ENCODE measurements around the gene SCUBE3. TPM values are rescaled to one million over a fixed set of nuclear protein-coding genes. Genes with fewer than 3 reads are reported as not detected.

The SCUBE3 gene
- total RNA-seq, 1 experiment from 2014 or later = 0.02 TPM

DNA sequence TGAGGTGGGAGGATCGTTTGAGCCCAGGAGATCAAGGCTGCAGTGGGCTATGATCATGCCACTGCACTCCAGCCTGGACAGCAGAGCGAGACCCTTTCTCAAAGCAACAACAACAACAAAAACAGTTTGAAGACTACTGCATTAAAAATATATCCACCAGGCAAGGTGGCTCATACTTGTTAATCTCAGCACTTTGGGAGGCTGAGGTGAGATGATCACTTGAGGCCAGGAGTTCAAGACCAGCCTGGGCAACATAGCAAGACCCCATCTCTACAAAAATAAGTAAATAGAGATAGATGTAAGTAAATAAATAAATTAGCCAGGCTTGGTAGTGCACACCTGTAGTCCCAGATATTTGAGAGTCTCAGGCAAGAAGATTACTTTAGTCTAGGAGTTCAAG lies 58.2 kb downstream of the SCUBE3 start:
- no peak for DNase-seq (ENCODE audit: low spot score)

DNA sequence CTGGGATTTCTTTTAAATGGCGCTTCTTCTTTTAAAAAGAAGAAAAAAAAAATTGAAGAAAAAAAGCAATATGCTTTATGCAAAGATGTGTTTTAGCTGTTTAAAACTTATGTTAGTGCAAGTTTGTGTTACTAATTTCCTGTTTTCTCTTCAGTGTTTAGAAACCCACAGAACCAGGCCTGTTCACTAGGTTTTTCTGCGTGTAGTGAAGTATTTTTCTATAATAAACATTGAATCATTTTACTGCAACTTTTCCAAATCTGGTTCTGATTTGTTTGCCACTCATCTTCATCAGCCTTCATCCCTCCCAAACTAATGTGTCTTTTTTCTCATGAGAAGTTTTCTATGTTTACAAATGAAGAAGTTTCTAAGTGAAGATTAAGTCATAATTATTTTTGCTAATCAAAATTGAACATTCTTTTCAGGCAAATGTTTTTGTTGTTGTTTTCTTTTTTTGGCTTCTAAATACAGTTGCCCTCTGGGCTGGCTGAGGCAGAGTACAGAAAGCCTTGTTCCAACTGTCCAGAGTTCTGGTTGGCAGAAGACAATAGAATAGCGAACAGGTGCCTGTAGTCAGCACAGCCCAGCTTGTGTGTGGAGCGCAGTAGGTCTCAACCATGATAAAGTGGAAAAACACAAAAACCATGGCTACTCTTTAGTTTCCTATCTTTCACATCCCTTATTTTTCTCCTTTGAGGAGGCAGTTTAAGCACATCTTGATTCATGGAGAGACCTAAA lies 60.2 kb downstream of the SCUBE3 start:
- DNase-seq (ENCODE audit: low spot score) = no peak

DNA sequence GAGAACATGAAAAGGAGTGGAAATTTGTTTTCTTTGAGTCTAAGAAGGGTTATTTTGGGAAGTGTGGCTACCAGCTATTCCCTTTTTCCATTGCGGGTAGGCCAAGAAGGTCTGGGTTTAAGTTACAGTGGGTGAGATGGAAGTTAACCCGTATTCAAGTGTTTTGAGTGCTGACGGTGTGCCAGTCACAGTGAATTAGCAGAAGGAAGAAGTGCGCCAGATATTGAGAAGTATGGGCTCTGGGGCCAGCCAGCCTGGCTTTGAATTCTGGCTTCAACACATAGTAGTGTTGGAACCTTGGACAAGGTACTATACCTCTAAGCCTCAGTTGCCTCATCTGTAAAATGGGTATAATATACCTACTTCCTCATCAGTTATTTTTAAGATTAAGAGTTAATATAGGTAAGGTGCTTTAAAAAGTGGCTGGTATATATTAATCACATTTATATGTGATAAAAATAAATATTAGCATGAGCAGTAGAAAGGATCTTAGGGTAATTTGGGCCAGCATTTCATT lies 62.0 kb downstream of the SCUBE3 start:
- DNase-seq (ENCODE audit: low spot score) = no peak

DNA sequence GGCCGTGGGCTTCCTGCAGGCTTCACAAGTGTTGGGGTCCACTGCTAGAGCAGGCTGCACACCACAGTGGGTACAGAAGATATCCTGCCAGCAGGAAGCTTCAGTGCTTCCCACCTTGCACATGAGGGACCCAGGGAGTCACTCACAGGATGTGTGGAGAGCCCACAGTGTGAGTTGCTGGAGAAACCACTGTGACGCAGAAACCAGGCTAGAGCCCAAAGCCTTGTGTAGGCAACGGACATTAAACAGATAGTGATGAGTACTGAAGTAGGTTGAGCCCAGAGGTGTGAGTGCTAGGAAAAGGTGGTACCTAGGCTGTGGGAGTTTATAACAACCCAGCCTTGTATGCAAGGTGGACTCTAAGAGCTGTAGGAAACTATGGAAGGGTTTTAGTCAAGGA lies 65.0 kb downstream of the SCUBE3 start:
- no peak for DNase-seq (ENCODE audit: low spot score)

DNA sequence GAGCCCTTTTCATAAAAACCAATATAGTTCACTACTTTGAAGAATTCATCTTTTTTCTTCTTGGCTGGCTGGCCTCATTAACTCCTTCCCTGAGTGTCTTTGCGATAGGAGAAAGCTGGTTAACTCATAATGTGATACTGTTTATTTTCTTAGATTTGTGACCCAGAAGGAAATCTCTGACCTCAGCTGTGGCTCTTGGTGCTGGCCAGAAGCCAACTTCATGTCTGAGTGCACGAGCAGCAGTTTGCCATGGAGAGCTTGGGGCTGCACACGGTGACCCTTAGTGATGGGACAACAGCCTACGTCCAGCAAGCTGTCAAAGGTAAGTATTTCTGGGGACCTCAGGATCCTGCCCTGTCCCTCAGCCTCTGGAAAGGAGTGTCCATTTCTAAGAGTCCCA lies 67.1 kb downstream of the SCUBE3 start:
- DNase-seq (ENCODE audit: low spot score) = no peak

DNA sequence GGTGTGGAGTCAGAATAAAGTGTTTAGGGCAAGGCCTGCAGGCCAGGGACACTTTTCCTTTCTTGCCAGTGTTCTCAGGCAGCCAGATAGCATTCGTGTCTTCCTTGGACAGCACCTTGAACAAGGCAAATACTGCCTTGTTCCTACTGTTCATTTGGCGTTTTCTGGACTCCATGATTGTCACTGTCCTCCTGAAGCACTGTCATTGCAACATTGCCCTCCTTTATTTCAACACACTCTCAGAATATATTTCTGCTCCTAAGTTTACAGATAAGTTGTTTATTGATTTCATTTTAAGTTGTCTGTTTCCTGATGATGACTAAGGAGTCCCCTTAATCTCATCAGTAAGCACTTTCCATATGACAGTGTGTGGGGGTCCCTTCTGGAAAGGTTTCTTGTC lies 68.7 kb downstream of the SCUBE3 start:
- no peak for DNase-seq (ENCODE audit: low spot score)

DNA sequence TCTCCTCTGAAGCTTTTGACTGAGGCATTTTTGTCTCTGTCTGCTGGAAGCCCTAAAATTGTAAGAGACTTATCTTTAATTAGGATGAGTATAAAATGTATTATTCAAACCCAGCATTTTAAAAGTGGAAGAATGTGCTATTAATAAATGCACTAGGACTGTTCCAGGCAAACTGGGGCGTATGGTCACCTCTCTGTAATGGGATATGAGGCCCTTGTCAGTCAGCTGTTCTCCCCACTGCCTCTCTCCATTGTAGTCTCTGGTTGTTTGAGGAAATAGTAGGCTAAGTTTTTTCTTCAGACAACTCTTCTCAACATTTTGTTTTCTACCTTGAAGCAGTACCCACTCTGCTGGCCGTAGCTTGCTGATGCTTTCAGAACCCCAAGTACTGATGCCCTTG lies 69.6 kb downstream of the SCUBE3 start:
- no peak for DNase-seq (ENCODE audit: low spot score)

DNA sequence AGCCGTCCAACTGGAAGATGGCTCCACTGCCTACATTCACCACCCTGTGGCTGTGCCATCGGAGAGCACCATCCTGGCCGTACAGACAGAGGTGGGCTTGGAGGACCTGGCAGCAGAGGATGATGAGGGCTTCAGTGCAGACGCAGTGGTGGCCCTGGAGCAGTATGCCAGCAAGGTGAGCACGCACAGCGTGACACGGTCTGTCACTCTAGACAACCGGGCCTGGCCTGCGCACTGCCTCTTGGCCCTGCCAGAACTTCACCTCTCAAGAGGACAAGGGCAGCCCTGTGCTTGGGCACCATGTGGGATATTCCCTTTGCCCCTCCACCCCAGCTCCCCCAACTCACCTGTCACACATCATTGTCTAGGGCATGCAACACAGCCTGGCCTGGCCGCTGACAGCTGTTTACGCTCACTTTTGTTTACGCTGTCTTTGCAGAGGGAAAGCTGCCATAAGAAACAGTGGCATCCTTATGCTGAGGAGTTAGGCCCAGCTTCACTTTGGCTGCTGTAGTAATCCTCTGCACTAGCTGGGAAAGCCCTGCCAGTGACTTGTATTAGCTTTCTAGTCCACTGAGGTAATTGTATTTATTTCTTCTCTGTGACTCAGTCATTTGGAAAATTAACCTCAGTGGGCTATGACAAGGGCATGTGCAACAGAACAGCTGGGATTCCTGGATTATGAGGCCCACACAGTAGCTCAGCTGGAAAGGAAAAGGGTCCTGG lies 74.1 kb downstream of the SCUBE3 start:
- DNase-seq (ENCODE audit: low spot score) = no peak

DNA sequence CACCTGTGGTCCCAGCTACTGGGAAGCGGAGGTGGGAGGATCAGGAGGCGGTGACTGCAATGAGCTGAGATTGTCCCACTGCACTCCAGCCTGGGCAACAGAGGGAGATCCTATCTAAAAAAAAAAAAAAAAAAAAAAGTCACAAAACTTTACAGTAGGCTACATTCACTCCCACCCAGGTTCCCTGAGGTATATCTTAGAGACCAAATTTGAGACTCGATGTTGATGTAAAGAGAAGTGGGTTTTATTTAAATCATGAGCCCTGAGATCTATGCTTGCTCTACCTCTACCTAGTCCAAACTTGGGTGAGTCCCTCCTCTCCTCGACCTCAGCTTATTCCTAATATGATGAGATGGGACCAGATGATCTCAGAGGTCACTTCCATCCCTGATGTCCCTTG lies 75.1 kb downstream of the SCUBE3 start:
- no peak for DNase-seq (ENCODE audit: low spot score)

DNA sequence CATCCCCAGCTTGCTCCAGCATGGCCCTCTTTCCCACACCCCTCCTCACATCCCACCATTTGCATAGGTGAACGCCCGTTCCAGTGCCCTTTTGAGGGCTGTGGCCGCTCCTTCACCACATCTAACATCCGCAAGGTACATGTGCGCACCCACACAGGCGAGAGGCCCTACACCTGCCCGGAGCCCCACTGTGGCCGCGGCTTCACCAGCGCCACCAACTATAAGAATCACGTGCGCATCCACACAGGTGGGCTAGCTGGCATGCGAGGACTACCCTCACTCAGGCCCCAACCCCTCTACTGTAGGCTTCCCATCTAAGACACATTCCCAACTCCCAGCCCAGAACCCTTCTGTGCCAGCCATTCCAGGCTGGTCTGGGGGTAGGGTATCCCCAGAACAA lies 77.7 kb downstream of the SCUBE3 start:
- no peak for DNase-seq (ENCODE audit: low spot score)

DNA sequence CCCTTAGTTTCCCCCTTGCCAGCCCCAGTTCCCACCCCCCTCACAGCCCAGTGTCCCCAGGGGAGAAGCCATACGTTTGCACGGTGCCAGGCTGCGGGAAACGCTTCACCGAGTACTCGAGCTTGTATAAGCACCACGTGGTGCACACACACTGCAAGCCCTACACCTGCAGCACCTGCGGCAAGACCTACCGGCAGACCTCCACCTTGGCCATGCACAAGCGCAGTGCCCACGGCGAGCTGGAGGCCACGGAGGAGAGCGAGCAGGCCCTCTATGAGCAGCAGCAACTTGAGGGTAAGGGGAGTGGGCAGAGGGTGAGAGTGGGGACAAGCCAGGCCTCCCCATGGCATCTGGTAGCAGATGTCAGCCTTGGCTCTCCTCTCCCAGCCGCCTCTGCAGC lies 78.7 kb downstream of the SCUBE3 start:
- DNase-seq (ENCODE audit: low spot score) = no peak

DNA sequence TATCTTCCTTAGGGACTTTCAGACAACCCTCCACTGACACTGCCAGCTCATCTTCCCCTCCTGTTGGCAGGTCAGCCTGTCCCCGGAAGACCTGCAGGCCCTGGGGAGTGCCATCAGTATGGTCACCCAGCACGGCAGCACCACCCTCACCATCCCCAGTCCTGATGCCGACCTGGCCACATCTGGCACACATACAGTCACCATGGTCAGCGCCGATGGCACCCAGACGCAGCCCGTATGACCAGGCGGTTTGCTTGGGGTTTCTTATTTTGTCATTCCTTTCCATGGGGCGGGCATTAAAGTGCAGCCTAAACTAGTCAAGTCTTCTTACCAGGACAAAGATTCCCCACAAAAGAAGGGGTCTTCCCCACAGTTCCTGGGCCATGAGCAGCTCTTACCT lies 79.9 kb downstream of the SCUBE3 start:
- DNase-seq (ENCODE audit: low spot score) = no peak

DNA sequence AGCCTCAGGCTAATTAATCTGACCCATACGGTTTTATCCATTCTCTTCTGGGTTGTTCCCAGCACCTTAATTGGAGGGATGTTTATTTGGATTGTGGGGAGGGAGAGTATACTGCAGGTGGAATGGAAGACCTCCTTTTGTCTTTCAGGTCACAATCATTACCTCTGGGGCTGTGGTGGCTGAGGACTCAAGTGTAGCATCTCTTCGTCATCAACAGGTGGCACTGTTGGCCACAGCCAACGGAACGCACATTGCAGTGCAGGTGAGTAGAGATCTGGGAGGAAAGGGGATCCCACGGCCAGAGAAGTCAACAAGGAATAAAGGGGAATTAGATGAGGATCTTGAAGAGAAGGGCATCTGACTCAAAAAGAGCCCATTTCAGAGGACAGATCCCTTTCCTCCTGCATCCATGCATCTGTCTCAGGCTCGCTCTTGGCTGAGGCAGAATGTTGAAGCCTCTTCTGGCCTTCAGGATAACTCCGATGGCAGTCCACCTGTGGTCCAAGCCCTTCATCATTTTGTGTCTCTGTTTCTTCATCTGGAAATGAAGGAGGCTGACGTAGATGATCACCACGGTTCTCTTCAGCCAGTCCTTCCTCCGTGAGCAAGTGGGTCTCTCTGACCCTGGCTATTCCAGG lies 80.7 kb downstream of the SCUBE3 start:
- DNase-seq (ENCODE audit: low spot score) = peak; percentile 59

DNA sequence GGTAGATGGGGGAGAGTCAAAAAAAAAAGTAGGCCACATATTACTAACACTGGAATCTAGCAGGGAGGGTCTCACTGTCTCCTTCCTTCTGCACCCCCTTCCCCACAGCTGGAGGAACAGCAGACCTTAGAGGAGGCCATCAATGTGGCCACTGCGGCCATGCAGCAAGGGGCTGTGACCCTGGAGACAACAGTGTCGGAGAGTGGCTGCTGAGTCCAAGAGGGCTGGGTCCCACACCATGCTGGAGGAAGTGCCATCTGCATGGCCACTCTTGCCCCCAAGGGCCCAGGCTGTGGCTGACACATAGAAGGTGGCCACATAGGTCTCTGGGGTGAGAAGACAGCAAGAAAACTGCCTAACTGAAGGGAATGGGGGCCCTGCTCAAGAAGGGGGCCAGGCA lies 81.3 kb downstream of the SCUBE3 start:
- DNase-seq (ENCODE audit: low spot score) = no peak

DNA sequence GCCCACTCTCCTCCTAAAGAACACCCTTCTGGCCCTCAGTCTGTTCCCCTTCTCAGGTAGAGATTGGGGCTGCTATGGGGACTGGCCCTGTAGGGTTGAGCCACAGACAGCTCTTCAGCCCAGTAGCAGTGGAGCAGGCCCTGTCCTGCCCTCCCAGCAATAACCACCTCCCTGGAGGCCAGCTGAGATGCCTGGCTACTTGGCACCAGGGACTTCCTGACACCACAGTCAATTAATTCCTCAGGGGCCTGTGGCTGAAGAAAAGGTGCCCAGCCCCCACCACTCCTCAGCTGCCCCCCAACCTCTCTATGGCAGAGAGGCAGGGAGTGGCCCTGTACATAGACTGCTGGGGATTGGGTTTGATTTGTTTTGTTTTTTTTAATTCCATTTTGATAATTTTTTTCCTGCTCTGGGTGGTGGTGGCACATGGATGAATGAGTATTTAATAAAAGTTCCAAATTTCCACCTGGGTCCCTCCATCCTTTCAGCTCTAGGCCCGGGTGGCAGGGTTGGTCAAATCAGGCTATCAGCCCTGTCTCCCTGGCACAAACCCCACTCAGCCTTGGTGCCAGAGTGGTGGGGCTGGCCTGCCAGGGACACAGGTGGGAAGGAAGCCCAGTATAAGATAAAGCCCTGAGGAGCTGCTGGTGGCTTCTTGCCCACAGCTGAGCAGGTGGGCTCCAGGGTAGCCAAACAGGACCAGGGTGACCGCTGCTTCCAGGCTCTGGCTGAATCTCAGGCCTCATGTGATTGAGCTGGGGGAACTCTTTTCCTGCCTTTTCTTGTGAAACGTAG lies 82.0 kb downstream of the SCUBE3 start:
- DNase-seq (ENCODE audit: low spot score) = no peak

DNA sequence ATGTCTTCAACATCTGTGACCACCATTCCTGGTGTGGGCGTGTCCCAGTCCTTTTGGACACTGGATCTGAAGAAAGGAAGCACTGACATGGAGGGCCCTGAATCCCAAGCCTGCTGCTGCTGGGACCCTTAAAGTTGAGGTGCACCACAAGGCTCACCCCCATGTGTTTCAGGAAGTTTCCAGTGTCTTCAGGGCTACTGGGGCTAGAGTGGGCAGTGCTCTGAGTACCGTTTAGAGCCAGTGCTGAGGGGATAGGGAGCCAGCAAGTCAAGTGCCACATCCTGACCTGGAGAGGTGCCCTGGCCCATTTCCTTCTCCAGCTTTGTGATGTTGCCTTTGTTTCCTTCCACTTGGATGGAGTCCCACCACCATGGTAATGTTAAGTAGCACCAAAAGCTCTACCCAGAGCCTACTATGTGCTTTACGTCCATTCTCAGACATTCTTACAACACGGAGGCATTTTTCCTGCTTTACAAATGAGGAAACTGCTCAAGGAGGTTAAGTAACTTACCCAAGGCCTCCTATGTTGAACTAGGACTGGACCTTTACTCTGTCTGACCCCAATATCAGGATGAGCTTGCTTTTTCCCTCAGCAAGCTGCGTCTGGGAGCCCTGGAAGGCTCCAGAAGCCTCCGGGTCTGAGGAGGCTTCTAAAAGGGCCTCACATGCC lies 83.3 kb downstream of the SCUBE3 start:
- DNase-seq (ENCODE audit: low spot score) = no peak

DNA sequence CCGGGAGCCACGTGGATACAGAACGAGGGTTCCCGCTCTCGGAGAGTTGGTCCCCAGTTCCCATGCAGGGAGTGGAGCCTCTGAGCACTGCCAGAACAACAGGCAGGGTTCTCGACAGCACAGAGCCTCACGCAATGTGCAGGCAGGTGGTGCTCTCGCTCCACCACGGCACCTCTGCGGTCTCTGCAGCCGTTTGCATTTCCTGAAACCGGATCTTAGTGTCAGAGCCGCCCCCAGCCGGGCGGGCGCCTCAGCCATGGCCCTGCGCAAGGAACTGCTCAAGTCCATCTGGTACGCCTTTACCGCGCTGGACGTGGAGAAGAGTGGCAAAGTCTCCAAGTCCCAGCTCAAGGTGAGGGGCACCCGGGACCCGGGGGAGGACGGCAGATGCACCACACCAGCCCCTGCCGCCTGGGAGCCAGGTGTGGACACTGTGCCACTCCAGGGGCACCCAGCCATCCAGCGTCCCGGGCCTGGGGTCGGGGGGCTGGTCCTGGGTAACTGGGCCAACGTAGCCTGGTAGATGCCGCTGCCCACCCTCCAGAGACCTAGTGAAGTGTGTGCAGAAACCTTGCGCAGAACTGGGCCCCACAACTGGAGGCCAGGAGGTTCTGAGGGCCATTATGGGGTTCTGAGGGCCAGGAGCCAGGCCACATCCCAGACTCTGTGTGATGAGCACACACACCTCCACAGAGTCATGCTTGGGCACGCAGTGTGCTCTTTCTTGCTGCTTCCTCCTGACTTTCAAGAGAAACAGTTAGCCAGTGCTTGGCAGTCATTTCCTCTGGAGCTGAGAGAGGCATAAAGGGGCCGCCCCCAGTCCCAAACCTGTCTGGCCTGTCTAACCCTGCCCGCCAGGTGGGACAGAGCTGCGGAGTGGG lies 84.1 kb downstream of the SCUBE3 start, which contains the start of gene DEF6:
DEF6 (plus strand) TSS at position 218 of the 881 bp plus-strand sequence; CDS start at position 257, 39 bp downstream.
- DNase-seq (ENCODE audit: low spot score) = no peak

DNA sequence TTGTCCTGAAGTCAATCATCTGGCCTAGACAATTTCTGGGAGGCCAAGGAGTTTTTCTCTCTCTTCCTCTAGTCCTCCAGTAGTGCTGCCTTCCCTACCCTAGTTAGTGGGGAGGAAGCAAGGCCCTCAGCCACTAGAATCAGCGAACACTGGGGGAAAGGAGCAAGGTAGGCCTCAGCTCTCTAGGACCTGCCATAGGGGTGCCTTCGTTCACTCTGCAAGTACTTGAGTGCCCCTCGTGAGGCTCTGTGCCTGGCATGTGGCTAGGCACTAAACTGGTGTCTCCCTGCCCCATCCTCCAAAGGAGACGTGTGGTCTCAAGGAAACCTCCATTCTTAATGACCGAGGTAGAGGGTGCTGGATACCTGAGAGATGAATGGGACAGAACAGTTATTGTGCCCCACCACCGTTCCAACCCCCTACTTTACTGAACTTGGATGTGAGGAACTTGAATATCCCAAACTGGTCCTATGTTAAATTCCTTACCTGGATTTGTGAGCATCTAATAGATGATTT lies 84.9 kb downstream of the SCUBE3 start:
- no peak for DNase-seq (ENCODE audit: low spot score)

DNA sequence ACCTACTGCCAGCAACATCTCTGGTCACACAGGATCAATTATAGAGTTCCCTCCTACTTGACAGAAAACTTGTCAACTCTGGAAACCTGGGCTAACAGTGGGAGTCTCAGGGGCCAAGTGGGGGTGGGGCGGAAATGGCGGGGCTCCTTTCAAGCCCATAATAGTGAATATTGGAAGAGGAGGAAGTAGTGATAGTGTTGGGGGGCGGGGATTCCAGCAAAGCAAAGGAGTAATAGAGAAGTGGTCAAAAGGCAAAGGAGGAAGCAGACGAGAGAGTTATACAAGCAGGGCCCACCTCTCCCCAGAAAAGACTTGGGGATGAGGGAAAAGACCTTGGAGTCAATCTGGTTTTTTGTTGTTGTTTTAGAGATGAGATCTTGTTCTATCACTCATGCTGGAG lies 85.9 kb downstream of the SCUBE3 start:
- DNase-seq (ENCODE audit: low spot score) = no peak

DNA sequence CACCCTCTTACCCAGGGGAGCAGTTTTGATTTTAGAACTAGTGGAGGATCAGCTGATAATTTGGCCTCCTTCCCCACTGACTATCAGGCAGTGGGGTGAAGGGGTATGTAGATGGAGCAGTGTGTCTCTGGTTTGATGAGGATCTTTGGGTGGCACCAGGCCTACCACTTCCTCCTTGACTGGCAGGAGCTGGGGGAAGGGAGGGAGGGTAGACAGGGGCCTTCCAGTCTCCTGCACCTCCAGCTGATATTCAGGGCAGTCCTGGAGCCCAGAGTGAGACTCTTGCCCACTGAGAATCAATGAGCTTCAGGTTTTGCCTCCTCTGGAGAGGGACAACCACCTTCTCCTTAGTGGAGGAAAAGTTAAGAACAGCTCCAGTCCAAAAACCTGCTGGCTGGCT lies 87.1 kb downstream of the SCUBE3 start:
- DNase-seq (ENCODE audit: low spot score) = no peak
